Liver (tissue), 9 donors: Measurements from ENCODE around the gene TMEM222. TPM values are rescaled to one million over a fixed set of nuclear protein-coding genes. Genes with fewer than 3 reads are reported as not detected.

Source experiments
- DNase-seq: peaks from one replicate; pipeline ENCODE4 v3.0.0-alpha.2; 2017; ENCODE audit warnings: low spot score
- H3K27ac ChIP-seq, 2 donors: one replicate each; pipeline ENCODE4 v1.7.0; 2013; ENCODE audit warnings: inconsistent platforms in 2 of 2, low read length in 2 of 2, control low read depth in 1 of 2, low read depth in 1 of 2, mild to moderate bottlenecking in 1 of 2
- H3K27me3 ChIP-seq, 4 donors: one replicate each; pipeline versions ENCODE4 v1.6.1 to v1.7.0; 2013; ENCODE audit warnings: low read length in 3 of 4, inconsistent platforms in 1 of 4, mild to moderate bottlenecking in 1 of 4, moderate library complexity in 1 of 4; ENCODE audit not compliant: control insufficient read depth in 4 of 4, insufficient read depth in 4 of 4
- H3K36me3 ChIP-seq, 4 donors: one replicate each; pipeline versions ENCODE4 v1.6.1 to v1.7.0; 2013; ENCODE audit warnings: low read length in 3 of 4, mild to moderate bottlenecking in 3 of 4, low read depth in 1 of 4, moderate library complexity in 1 of 4; ENCODE audit not compliant: control insufficient read depth in 4 of 4, insufficient read depth in 3 of 4
- H3K4me1 ChIP-seq, 4 donors: one replicate each; pipeline versions ENCODE4 v1.6.1 to v1.7.0; 2013; ENCODE audit warnings: low read length in 3 of 4, mild to moderate bottlenecking in 3 of 4, moderate library complexity in 1 of 4; ENCODE audit not compliant: control insufficient read depth in 4 of 4, insufficient read depth in 4 of 4
- H3K4me3 ChIP-seq, 3 donors: one replicate each; pipeline versions ENCODE4 v1.6.1 to v1.7.0; 2013; ENCODE audit warnings: low read length in 3 of 3, control low read depth in 1 of 3, low read depth in 1 of 3, mild to moderate bottlenecking in 1 of 3
- H3K9ac ChIP-seq, 2 donors: one replicate each; pipeline ENCODE4 v1.7.0; 2013; ENCODE audit warnings: low read length in 2 of 2, mild to moderate bottlenecking in 2 of 2, moderate library complexity in 2 of 2, control low read depth in 1 of 2, low read depth in 1 of 2
- H3K9me3 ChIP-seq, 4 donors: one replicate each; pipeline versions ENCODE4 v1.6.1 to v1.7.0; 2013; ENCODE audit warnings: low read length in 3 of 4; ENCODE audit not compliant: control insufficient read depth in 4 of 4
- CTCF ChIP-seq: fragments of 150-350 bp; IDR thresholded peaks from 2 replicates; pipeline ENCODE4 v1.5.1; 2017; ENCODE audit warnings: improper control_type of control experiment, low read depth, low read length; ENCODE audit not compliant: missing input control
- EGR1 ChIP-seq, 2 donors: IDR thresholded peaks; 2 replicates each; pipeline ENCODE4 v1.6.1; 2016 to 2018; ENCODE audit warnings: antibody characterized with exemption in 2 of 2, low read depth in 2 of 2
- FOXA1 ChIP-seq: IDR thresholded peaks from 2 replicates; pipeline ENCODE4 v1.6.1; 2016; ENCODE audit warnings: antibody characterized with exemption
- FOXA2 ChIP-seq: IDR thresholded peaks from 2 replicates; pipeline ENCODE4 v1.6.1; 2016; ENCODE audit warnings: antibody characterized with exemption
- HNF4A ChIP-seq, 2 donors: conservative IDR thresholded peaks; 2 replicates each; pipeline ENCODE4 v1.6.1; 2016; ENCODE audit warnings: antibody characterized with exemption in 2 of 2, mild to moderate bottlenecking in 2 of 2
- HNF4G ChIP-seq: IDR thresholded peaks from 2 replicates; pipeline ENCODE4 v1.6.1; 2016; ENCODE audit warnings: antibody characterized with exemption
- NR2F2 ChIP-seq: IDR thresholded peaks from 2 replicates; pipeline ENCODE4 v1.6.1; 2016; ENCODE audit warnings: antibody characterized with exemption
- REST ChIP-seq: IDR thresholded peaks from 2 replicates; pipeline ENCODE4 v1.6.1; 2016; ENCODE audit warnings: antibody characterized with exemption, mild to moderate bottlenecking
- RXRA ChIP-seq, 2 donors: IDR thresholded peaks; 2 replicates each; pipeline ENCODE4 v1.6.1; 2017 to 2018; ENCODE audit warnings: antibody characterized with exemption in 2 of 2, mild to moderate bottlenecking in 1 of 2
- SP1 ChIP-seq: IDR thresholded peaks from 2 replicates; pipeline ENCODE4 v1.6.1; 2018; ENCODE audit warnings: antibody characterized with exemption, mild to moderate bottlenecking
- YY1 ChIP-seq: IDR thresholded peaks from 2 replicates; pipeline ENCODE4 v1.6.1; 2016; ENCODE audit warnings: antibody characterized with exemption, mild to moderate bottlenecking
- ZBTB33 ChIP-seq: IDR thresholded peaks from 2 replicates; pipeline ENCODE4 v1.6.1; 2016; ENCODE audit warnings: antibody characterized with exemption
- WGBS: extraction: QIAGEN DNeasy Blood & Tissue Kit; methylation state at CpG from one replicate; pipeline ENCODE4 v1.1.7; 2013; 5-methylcytosine and 5-hydroxymethylcytosine counted together
- polyA plus RNA-seq, 2 donors: library from polyadenylated mRNA; stranded (reverse) in 1 of 2; unstranded in 1 of 2; fragments of 200-250 nt in 1 of 2; fragments of >200 nt in 1 of 2; fragmentation: Nextera tagmentation in 1 of 2; extraction: Ambion mirVana in 1 of 2; gene quantifications; one replicate each; pipeline versions ENCODE4 v1.2.1 to v1.2.3, GENCODE V29; 2013 to 2015
- total RNA-seq, 2 donors: library from RNA; depleted of rRNA; stranded (reverse); fragments of >200 nt; gene quantifications; one replicate each; pipeline ENCODE4 v1.2.3, GENCODE V29; 2014
- donor health status: healthy.
- donor health status: healthy.
- donor health status: healthy.
- donor health status: healthy.
- donor health status: healthy.

The TMEM222 gene
- total and polyA plus RNA-seq, 4 donors = 14.7 to 32.9 (median 21.8) TPM

GRCh38 chr1:27318136-27318535 lies 3.8 kb upstream of the TMEM222 start:
- Histone ChIP-seq H3K27me3 (no peaks in the 10 kb centered on the region), H3K36me3 (no peaks in the 10 kb centered on the region), H3K4me3 (no peak overlapping the region), H3K9me3 (no peaks in the 10 kb centered on the region), H3K27ac (no peak overlapping the region), H3K4me1 (peaks cover 0 to 9% (median 6%) of the 10 kb centered on the region in 4 donors), H3K9ac (no peak overlapping the region)
- TF ChIP-seq HNF4A (conservative IDR thresholded peaks at IDR 0.05) (no peak), SP1 (no peak), HNF4G (no peak)
- WGBS = 35% methylated on average over 4 of the region's 4 CpGs
- DNase-seq = no peak

GRCh38 chr1:27318596-27318995 lies 3.4 kb upstream of the TMEM222 start:
- TF ChIP-seq CTCF (no peak), FOXA1 (no peak), NR2F2 (no peak), EGR1 (IDR thresholded peaks at IDR 0.05; ENCODE audit: low read depth in 2 of 2) (no peak), ZBTB33 (no peak)
- H3K4me3 ChIP-seq = no peak overlapping the region
- peaks cover 0 to 14% (median 11%) of the 10 kb centered on the region in 4 donors for H3K4me1 ChIP-seq
- no peak overlapping the region for H3K9ac ChIP-seq
- 74% methylated on average over 1 of the region's 1 CpG for whole genome bisulfite sequencing
- H3K36me3 ChIP-seq = no peaks in the 10 kb centered on the region
- DNase-seq = no peak
- H3K9me3 ChIP-seq = no peaks in the 10 kb centered on the region
- H3K27ac ChIP-seq = no peak overlapping the region
- H3K27me3 ChIP-seq = no peaks in the 10 kb centered on the region

- peak overlapping the region; percentile 90 to 97 for H3K9ac ChIP-seq
- H3K4me1 ChIP-seq = peaks cover 0 to 20% (median 13%) of the 10 kb centered on the region in 4 donors
- TF ChIP-seq CTCF (no peak), REST (no peak), SP1 (no peak), YY1 (no peak), NR2F2 (no peak), EGR1 (IDR thresholded peaks at IDR 0.05; ENCODE audit: low read depth in 2 of 2) (no peak), HNF4A (conservative IDR thresholded peaks at IDR 0.05) (no peak), RXRA (IDR thresholded peaks at IDR 0.05) (no peak), FOXA2 (no peak)
- no peak for DNase-seq
- H3K27ac ChIP-seq = peak overlapping the region; percentile 73 to 88
- peaks cover 0 to 11% (median 5%) of the 10 kb centered on the region in 4 donors for H3K36me3 ChIP-seq
- no peaks in the 10 kb centered on the region for H3K27me3 ChIP-seq
- peak overlapping the region; percentile 74 to 99 (median 98) for H3K4me3 ChIP-seq
- H3K9me3 ChIP-seq = no peaks in the 10 kb centered on the region
- 10% methylated on average over 10 of the region's 10 CpGs for WGBS
These were observed 742 bp downstream of the TMEM222 start for GRCh38 chr1:27322569-27323240.
